Measurements from ENCODE around the gene KRT40. TPM values are rescaled to one million over a fixed set of nuclear protein-coding genes. Genes with fewer than 3 reads are reported as not detected.

KRT40 gene
- total RNA-seq, 1 donor from 2014 or later: not detected

DNA sequence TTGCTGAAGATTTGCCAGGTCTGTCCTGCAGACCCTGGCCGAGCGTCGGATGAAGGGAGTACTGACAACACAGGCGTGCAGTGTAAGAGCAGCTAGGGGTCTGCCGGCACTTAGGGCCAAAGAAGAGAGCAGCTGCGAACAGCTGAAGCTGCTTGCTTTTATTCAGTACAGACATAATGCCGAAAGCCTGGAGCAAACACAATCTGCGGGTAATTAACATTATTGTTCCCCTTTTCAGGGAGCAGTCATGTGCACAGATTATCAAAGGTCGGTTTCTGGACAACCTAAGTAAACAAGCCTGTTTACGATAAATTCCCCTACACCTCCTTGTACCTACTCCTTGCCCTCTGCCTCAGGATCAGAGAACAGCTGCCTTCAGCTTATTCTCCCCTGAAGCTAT, 34.7 kb downstream of the KRT40 start:
- Histone ChIP-seq H3K36me3 (no peaks in the 10 kb centered on the region), H3K4me3 (no peak overlapping the region), H3K27me3 (ENCODE audit: low read depth) (peaks cover 89% of the 10 kb centered on the region), H3K27ac (replicated peaks) (no peak overlapping the region), H3K4me1 (no peaks in the 10 kb centered on the region), H3K9me3 (replicated peaks) (no peaks in the 10 kb centered on the region)
- no peak for DNase-seq
- TF ChIP-seq, protein P1, sequence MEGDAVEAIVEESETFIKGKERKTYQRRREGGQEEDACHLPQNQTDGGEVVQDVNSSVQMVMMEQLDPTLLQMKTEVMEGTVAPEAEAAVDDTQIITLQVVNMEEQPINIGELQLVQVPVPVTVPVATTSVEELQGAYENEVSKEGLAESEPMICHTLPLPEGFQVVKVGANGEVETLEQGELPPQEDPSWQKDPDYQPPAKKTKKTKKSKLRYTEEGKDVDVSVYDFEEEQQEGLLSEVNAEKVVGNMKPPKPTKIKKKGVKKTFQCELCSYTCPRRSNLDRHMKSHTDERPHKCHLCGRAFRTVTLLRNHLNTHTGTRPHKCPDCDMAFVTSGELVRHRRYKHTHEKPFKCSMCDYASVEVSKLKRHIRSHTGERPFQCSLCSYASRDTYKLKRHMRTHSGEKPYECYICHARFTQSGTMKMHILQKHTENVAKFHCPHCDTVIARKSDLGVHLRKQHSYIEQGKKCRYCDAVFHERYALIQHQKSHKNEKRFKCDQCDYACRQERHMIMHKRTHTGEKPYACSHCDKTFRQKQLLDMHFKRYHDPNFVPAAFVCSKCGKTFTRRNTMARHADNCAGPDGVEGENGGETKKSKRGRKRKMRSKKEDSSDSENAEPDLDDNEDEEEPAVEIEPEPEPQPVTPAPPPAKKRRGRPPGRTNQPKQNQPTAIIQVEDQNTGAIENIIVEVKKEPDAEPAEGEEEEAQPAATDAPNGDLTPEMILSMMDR (IDR thresholded peaks at IDR 0.05; ENCODE audit: borderline replicate concordance): no peak
- intact Hi-C loops (cut with micrococcal nuclease): no loop called here

- intact Hi-C loops (cut with micrococcal nuclease): no loop called here
- Histone ChIP-seq H3K27me3 (ENCODE audit: low read depth) (peaks cover 95% of the 10 kb centered on the region), H3K4me3 (no peak overlapping the region), H3K27ac (replicated peaks) (no peak overlapping the region), H3K4me1 (no peaks in the 10 kb centered on the region), H3K36me3 (no peaks in the 10 kb centered on the region), H3K9me3 (replicated peaks) (no peaks in the 10 kb centered on the region)
- TF ChIP-seq, protein P1 (IDR thresholded peaks at IDR 0.05; ENCODE audit: borderline replicate concordance): no peak
- DNase-seq: no peak
Measured at GRCh38 chr17:40947929-40948328, 36.2 kb downstream of the KRT40 start.

DNA sequence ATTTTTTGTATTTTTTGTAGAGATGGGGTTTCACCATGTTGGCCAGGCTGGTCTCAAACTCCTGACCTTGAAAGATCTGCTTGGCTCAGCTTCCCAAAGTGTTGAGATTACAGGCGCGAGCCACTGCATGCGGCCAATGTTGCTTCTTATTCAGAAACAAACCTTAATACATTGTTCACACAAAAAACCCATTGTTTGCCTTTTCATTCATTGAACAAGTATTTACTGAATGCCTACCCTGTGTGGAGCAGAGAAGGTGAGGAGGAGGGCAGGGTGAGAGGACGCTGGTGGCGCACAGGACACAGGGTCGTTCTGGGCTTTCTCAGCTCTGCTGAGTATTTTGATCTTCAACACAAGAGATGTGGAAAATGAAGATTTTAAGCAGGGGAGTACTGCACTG, 38.7 kb downstream of the KRT40 start:
- intact Hi-C loops (cut with micrococcal nuclease): no loop called here
- TF ChIP-seq, protein P1 (IDR thresholded peaks at IDR 0.05; ENCODE audit: borderline replicate concordance): no peak

GRCh38 chr17:40944531-40944930, 39.6 kb downstream of the KRT40 start:
- Histone ChIP-seq H3K9me3 (replicated peaks) (no peaks in the 10 kb centered on the region), H3K4me1 (no peaks in the 10 kb centered on the region), H3K27me3 (ENCODE audit: low read depth) (peaks cover 70% of the 10 kb centered on the region), H3K36me3 (no peaks in the 10 kb centered on the region), H3K27ac (replicated peaks) (no peak overlapping the region), H3K4me3 (no peak overlapping the region)
- intact Hi-C loops (cut with micrococcal nuclease): no loop called here
- no peak for DNase-seq
- TF ChIP-seq, protein P1 (IDR thresholded peaks at IDR 0.05; ENCODE audit: borderline replicate concordance): no peak

More for the DNA sequence above, 38.7 kb downstream of the KRT40 start:
- Histone ChIP-seq H3K4me1 (no peaks in the 10 kb centered on the region), H3K9me3 (replicated peaks) (no peaks in the 10 kb centered on the region), H3K36me3 (no peaks in the 10 kb centered on the region), H3K4me3 (no peak overlapping the region), H3K27me3 (ENCODE audit: low read depth) (peaks cover 79% of the 10 kb centered on the region), H3K27ac (replicated peaks) (no peak overlapping the region)
- DNase-seq: no peak

DNA sequence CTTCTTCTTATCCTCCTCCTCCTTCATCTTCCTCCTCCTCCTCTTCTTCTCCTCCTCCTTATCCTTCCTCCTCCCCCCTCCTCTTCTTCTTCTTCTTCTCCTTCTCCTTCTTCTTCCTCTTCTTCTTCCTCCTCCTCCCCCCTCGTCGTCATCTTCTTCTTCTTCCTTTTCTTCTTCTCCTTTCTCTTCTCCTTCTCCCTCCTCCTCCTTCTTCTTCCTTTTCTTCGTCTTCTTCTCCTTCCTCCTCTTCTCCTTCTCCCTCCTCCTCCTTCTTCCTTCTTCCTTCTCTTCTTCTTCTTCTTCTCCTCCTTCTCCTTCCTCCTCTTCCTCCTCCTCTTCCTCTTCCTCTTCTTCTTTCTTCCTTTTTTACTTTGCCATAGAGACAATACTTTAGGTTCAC, 41.6 kb downstream of the KRT40 start:
- DNase-seq: no peak
- Histone ChIP-seq H3K4me3 (no peak overlapping the region), H3K27ac (replicated peaks) (no peak overlapping the region), H3K9me3 (replicated peaks) (no peaks in the 10 kb centered on the region), H3K4me1 (no peaks in the 10 kb centered on the region), H3K27me3 (ENCODE audit: low read depth) (peaks cover 66% of the 10 kb centered on the region), H3K36me3 (no peaks in the 10 kb centered on the region)
- intact Hi-C loops (cut with micrococcal nuclease): no loop called here
- TF ChIP-seq, protein P1 (IDR thresholded peaks at IDR 0.05; ENCODE audit: borderline replicate concordance): no peak

DNA sequence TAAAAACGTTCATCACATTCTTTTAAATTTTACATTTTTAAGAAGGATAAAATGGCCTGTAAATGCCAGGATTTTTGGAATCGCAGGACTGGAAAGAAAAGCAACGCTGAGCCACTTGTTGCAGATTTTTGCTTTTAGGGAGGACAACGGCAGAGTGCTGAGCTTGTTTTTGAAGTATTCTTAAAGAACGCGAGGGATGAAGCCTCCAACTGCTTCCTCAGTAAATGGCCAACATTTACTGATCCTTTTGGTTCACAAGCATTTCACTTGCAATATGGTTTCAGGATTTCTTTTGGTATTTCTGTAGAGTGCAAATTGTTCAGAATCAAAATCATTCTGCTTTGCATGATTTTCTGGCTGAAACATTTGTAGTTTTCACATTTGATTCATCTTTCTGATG, 43.9 kb downstream of the KRT40 start:
- Histone ChIP-seq H3K4me3 (no peak overlapping the region), H3K4me1 (no peaks in the 10 kb centered on the region), H3K27me3 (ENCODE audit: low read depth) (peaks cover 67% of the 10 kb centered on the region), H3K9me3 (replicated peaks) (no peaks in the 10 kb centered on the region), H3K27ac (replicated peaks) (no peak overlapping the region), H3K36me3 (no peaks in the 10 kb centered on the region)
- intact Hi-C loops (cut with micrococcal nuclease): no loop called here
- DNase-seq: no peak
- TF ChIP-seq, protein P1 (IDR thresholded peaks at IDR 0.05; ENCODE audit: borderline replicate concordance): no peak
